ENCODE results near the gene KERA.

The KERA gene

GRCh38 chr12:91098941-91099340, 41.1 kb upstream of the KERA start (continued):
- TF ChIP-seq PRDM2 (tag by site-specific recombination; IDR thresholded peaks at IDR 0.05; ENCODE audit: borderline replicate concordance), result no peak
- TF ChIP-seq ZNF302 (tag by site-specific recombination; IDR thresholded peaks at IDR 0.05; ENCODE audit: low read depth), result no peak
- TF ChIP-seq ZNF148 (tag by site-specific recombination; IDR thresholded peaks at IDR 0.05; ENCODE audit: borderline replicate concordance), result no peak
- no peak for TF ChIP-seq ZNF654 (tag by site-specific recombination; IDR thresholded peaks at IDR 0.05; ENCODE audit: low read depth)

DNA sequence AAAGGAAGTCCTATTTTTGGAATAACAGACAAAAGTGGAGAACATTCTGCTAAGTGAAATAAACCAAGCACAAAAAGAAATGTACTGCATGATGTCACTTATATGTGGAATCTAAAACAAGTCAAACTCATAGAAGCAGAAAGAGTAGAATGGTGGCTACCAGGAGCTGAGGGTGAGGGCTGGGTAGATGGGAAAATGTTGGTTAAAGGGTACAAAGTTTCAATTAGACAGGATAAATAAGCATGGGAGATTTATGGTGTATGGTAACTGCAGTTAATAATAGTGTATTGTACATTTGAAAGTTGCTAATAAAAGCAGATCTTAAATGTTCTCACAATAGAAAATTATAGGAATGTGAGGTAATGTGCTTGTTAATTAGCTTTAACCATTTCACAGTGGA, 40.6 kb upstream of the KERA start:
- Histone ChIP-seq H3K4me1 (ENCODE audit: control insufficient read depth, insufficient read depth, low read length) (no peaks in the 10 kb centered on the region), H3K9me3 (ENCODE audit: control insufficient read depth, insufficient read depth, low read depth, low read length) (no peaks in the 10 kb centered on the region), H3K27ac (ENCODE audit: extremely low read depth, low read depth, low read length) (no peak overlapping the region), H3K36me3 (ENCODE audit: control insufficient read depth in 2 of 2, insufficient read depth in 1 of 2, low read length in 2 of 2) (no peaks in the 10 kb centered on the region), H3K4me3 (ENCODE audit: low read depth, low read length) (no peak overlapping the region)
- POLR2A ChIA-PET, result no interaction called here
- no peak for TF ChIP-seq ZNF155 (tag by site-specific recombination; IDR thresholded peaks at IDR 0.05)
- TF ChIP-seq GLI2 (tag by site-specific recombination; IDR thresholded peaks at IDR 0.05; ENCODE audit: borderline replicate concordance, low read depth), result no peak
- no peak for TF ChIP-seq HOXA7 (CRISPR knock-in tag; IDR thresholded peaks at IDR 0.05; ENCODE audit: borderline replicate concordance)
- no peak for TF ChIP-seq SP7 (tag by site-specific recombination; IDR thresholded peaks at IDR 0.05)
- CTCF ChIA-PET, result interaction anchor here (0.6 to 4.7 kb wide), 3 partner anchors 11 to 1470 kb away, joined by 4 to 28 read pairs (median 4); no protein-coding TSS in a partner anchor

GRCh38 chr12:91094957-91095356, 37.1 kb upstream of the KERA start:
- TF ChIP-seq, protein P1, sequence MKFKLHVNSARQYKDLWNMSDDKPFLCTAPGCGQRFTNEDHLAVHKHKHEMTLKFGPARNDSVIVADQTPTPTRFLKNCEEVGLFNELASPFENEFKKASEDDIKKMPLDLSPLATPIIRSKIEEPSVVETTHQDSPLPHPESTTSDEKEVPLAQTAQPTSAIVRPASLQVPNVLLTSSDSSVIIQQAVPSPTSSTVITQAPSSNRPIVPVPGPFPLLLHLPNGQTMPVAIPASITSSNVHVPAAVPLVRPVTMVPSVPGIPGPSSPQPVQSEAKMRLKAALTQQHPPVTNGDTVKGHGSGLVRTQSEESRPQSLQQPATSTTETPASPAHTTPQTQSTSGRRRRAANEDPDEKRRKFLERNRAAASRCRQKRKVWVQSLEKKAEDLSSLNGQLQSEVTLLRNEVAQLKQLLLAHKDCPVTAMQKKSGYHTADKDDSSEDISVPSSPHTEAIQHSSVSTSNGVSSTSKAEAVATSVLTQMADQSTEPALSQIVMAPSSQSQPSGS (tag by site-specific recombination; IDR thresholded peaks at IDR 0.05; ENCODE audit: low read depth), result peak; percentile 56; the same call in 1 of the 2 replicates
- no peak for TF ChIP-seq ZNF560 (tag by site-specific recombination; IDR thresholded peaks at IDR 0.05; ENCODE audit: borderline replicate concordance)
- ChIA-PET CTCF (interaction anchor here (2.5 kb wide), 1 partner anchor 14 kb away, joined by 7 read pairs; no protein-coding TSS in a partner anchor), POLR2A (no interaction called here)
- Histone ChIP-seq H3K27ac (ENCODE audit: extremely low read depth, low read depth, low read length) (no peak overlapping the region), H3K9me3 (ENCODE audit: control insufficient read depth, insufficient read depth, low read depth, low read length) (no peaks in the 10 kb centered on the region), H3K4me1 (ENCODE audit: control insufficient read depth, insufficient read depth, low read length) (no peaks in the 10 kb centered on the region), H3K4me3 (ENCODE audit: low read depth, low read length) (no peak overlapping the region), H3K36me3 (ENCODE audit: control insufficient read depth in 2 of 2, insufficient read depth in 1 of 2, low read length in 2 of 2) (no peaks in the 10 kb centered on the region)

Measured in HEK293 (cell line).